Large intestine (tissue), 3 donors: ENCODE measurements around the gene PSMG3. TPM values are rescaled to one million over a fixed set of nuclear protein-coding genes. Genes with fewer than 3 reads are reported as not detected.

Source experiments
- DNase-seq, 2 donors: peaks; one replicate each; pipeline versions ENCODE4 v3.0.0 to v3.0.0-alpha.2; 2013
- H3K27ac ChIP-seq: one replicate; pipeline ENCODE4 v1.5.1; 2013; ENCODE audit warnings: low read length
- H3K27me3 ChIP-seq: 2 replicates; pipeline ENCODE4 v1.6.1; 2013; ENCODE audit warnings: low read length; ENCODE audit not compliant: control insufficient read depth, insufficient read depth
- H3K36me3 ChIP-seq: 2 replicates; pipeline ENCODE4 v1.6.1; 2013; ENCODE audit warnings: low read length; ENCODE audit not compliant: control insufficient read depth, insufficient read depth
- H3K4me1 ChIP-seq: one replicate; pipeline ENCODE4 v1.6.1; 2013; ENCODE audit warnings: low read length; ENCODE audit not compliant: control insufficient read depth, insufficient read depth
- H3K4me3 ChIP-seq: one replicate; pipeline ENCODE4 v1.5.1; 2013; ENCODE audit warnings: low read length
- H3K9me3 ChIP-seq: one replicate; pipeline ENCODE4 v1.6.1; 2013; ENCODE audit warnings: mild to moderate bottlenecking, low read depth, low read length, moderate library complexity; ENCODE audit not compliant: control insufficient read depth
- WGBS: methylation state at CpG from one replicate; pipeline ENCODE4 v1.1.5; 2013; ENCODE audit warnings: low lambda C conversion rate; ENCODE audit not compliant: insufficient coverage; 5-methylcytosine and 5-hydroxymethylcytosine counted together
- polyA plus RNA-seq: library from polyadenylated mRNA; unstranded; fragments of 120-200 nt; gene quantifications from one replicate; pipeline ENCODE4 v1.2.1, GENCODE V29; 2013

PSMG3 gene
- polyA plus RNA-seq, 1 donor, result 31.7 TPM

DNA sequence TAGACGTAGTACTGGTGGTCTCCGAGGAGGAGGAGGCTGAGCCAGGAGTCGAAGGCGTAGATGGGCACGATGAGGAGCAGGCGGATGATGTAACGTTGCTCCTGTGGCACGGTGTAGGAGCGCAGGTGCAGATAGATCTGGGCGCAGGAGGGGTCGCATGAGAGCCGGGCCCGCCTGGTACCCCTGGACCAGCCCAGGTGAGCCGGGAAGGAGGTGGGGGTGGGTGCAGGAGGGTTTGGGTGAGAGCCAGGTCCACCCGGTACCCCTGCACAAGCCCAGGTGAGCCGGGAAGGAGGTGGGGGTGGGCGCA, 19.0 kb downstream of the PSMG3 start:
- H3K4me3 ChIP-seq, result no peak overlapping the region
- no CpG with 5 or more reads among the region's 17 CpGs for WGBS
- no peaks in the 10 kb centered on the region for H3K27me3 ChIP-seq
- no peak for DNase-seq
- no peak overlapping the region for H3K27ac ChIP-seq
- peaks cover 14% of the 10 kb centered on the region for H3K4me1 ChIP-seq
- peaks cover 58% of the 10 kb centered on the region for H3K36me3 ChIP-seq
- no peaks in the 10 kb centered on the region for H3K9me3 ChIP-seq

DNA sequence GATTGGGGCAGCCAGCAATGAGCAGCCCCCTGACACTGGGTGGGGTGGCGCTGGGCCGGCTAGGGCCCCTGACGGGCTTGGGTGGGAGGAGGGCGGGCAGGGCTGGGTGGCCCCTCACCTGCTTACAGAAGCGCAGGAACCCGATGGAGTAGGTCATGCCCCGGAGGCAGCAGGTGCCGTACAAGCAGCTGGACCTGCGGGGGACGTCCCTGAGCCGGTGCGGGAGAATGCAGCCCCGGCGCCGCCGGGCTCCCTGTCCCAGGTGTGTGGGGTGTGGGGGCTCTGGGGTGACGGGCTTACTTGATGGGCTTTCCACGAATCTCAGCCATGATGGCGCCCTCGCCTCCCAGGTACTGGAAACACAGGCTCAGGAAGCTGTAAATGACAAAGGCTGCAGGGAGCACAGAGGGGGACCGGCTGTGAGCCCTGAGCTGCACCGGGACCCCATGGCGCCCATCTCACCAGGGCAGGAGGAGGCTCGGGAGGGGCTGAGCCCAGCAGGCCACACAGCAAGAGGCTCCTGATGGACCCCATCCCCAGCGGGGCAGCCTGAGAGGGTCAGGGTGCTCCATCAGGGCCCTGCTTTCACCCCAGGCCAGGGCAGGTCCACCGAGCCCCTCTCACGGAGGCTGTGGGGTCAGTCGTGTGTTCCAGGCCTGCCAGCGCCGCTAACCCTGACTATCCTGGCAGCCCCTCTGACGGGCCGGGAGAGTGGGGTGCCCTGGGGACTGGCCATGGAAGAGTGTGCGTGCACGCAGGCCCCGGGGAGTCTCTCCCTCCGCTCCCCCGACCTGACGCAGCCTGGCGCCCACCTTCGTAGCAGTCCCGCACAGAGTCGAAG, 19.6 kb downstream of the PSMG3 start:
- WGBS, result no CpG with 5 or more reads among the region's 42 CpGs
- Histone ChIP-seq H3K4me3 (no peak overlapping the region), H3K27ac (no peak overlapping the region), H3K4me1 (peaks cover 14% of the 10 kb centered on the region), H3K36me3 (peaks cover 60% of the 10 kb centered on the region), H3K9me3 (no peaks in the 10 kb centered on the region), H3K27me3 (no peaks in the 10 kb centered on the region)
- no peak for DNase-seq

DNA sequence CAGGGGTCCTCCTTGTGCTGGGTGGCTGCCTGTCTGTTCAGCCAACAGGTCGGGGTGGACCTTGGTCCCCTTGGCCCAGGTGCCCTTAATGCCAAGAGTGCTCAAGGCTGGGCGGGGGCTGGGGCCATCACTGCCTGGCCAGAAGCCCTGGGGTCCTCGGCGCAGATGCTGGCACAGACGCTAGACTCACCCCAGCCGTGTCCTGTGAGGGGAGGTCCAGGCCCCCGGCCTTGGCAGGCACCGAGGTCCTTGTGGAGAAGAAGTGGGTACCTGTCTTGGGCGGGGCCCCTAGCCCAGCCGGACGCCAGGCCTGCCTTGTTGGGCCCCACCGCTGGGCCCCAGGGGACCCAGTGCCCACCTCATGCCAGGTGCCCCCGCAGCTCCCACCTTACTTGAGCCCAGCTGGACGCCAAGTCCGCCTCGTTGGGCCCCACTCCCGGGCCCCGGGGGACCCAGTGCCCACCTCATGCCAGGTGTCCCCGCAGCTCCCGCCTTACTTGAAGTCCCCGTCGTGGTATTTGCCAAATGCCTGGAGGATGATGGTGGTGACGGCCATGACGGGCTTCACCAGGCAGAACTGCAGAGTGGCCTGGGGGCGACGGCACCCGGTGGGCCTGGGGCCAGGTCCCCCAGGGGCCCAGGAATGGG, 20.4 kb downstream of the PSMG3 start:
- Histone ChIP-seq H3K9me3 (no peaks in the 10 kb centered on the region), H3K4me3 (no peak overlapping the region), H3K36me3 (peaks cover 60% of the 10 kb centered on the region), H3K27ac (no peak overlapping the region), H3K27me3 (no peaks in the 10 kb centered on the region), H3K4me1 (peaks cover 6% of the 10 kb centered on the region)
- no peak for DNase-seq
- no CpG with 5 or more reads among the region's 27 CpGs for WGBS

DNA sequence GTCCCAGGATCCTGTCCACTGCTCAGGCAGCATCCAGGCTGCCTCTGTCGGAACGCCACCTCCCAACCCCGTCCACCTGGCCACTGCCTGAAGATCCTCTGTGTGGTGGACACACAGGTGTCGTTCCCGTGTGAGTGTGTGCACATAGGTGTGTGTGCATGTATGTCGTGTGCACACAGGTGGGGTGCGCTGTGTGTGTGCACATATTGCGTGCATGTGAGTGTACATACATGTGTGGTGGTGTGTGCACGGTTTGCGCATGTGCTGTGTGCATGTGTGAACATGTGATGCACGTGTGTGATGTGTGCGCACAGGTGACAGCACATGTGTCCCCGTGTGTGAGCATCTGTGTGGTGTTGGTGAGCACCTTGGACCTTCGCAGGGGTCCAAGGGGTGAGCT, 20.9 kb downstream of the PSMG3 start:
- H3K27ac ChIP-seq, result no peak overlapping the region
- H3K9me3 ChIP-seq, result no peaks in the 10 kb centered on the region
- no peak overlapping the region for H3K4me3 ChIP-seq
- 100% methylated on average over 2 of the region's 14 CpGs for WGBS
- H3K27me3 ChIP-seq, result no peaks in the 10 kb centered on the region
- no peak for DNase-seq
- H3K4me1 ChIP-seq, result peaks cover 4% of the 10 kb centered on the region
- peaks cover 60% of the 10 kb centered on the region for H3K36me3 ChIP-seq

DNA sequence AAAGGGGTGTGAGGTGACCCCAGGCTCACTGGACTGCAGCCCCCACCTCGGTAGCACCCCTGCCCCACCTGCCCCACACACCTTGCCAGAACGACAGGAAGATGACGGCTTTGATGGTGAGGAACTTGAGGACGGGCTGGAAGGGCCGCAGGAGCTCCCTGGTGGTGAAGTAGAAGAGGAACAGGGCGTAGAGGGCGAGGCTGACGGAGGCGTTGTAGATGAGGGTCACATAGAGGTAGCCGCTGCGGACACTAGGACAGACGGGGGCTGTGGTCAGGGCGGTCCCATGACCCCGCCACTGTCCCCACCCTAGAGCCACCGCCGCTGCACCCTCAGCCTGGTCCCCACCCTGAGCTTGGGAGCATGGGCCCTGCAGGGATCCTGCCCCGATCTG, 21.4 kb downstream of the PSMG3 start:
- no peaks in the 10 kb centered on the region for H3K27me3 ChIP-seq
- no peaks in the 10 kb centered on the region for H3K9me3 ChIP-seq
- DNase-seq, result no peak
- no peak overlapping the region for H3K27ac ChIP-seq
- peaks cover 59% of the 10 kb centered on the region for H3K36me3 ChIP-seq
- no CpG with 5 or more reads among the region's 17 CpGs for WGBS
- H3K4me3 ChIP-seq, result no peak overlapping the region
- H3K4me1 ChIP-seq, result peaks cover 4% of the 10 kb centered on the region

DNA sequence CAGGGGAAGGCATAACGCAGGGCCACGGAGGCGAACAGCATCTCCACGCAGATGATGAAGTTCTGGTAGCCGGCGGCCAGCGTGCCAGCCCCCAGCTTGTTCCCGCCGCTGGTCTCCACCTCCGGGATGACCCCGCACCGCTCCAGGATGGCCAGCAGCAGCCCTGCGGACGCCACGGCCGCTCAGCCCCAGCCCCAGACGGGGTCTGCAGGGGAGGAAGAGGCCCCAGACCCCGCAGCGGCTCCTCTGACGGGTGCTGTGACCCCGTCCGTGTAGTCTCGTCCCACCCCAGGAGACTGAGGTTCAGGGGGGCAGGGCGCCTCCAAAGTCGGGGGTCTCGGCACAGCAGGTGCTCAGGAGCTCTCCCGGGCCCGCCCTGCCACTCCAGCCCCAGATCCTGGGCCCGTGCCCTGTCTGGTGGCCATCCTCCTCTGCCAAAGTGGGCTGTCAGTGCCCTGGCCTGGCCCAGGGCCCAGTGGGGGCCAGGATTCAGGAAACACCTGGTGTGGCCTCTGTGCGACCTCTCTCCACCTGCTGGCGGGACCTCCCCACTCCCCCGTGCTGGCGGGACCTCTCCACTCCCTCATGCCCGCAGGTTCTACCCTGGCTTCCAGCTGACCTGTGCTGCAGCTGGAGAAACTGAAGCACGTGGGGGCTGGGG, 21.9 kb downstream of the PSMG3 start:
- WGBS, result no CpG with 5 or more reads among the region's 35 CpGs
- no peak overlapping the region for H3K4me3 ChIP-seq
- peaks cover 57% of the 10 kb centered on the region for H3K36me3 ChIP-seq
- H3K4me1 ChIP-seq, result peaks cover 4% of the 10 kb centered on the region
- no peaks in the 10 kb centered on the region for H3K27me3 ChIP-seq
- H3K9me3 ChIP-seq, result no peaks in the 10 kb centered on the region
- no peak overlapping the region for H3K27ac ChIP-seq
- no peak for DNase-seq

DNA sequence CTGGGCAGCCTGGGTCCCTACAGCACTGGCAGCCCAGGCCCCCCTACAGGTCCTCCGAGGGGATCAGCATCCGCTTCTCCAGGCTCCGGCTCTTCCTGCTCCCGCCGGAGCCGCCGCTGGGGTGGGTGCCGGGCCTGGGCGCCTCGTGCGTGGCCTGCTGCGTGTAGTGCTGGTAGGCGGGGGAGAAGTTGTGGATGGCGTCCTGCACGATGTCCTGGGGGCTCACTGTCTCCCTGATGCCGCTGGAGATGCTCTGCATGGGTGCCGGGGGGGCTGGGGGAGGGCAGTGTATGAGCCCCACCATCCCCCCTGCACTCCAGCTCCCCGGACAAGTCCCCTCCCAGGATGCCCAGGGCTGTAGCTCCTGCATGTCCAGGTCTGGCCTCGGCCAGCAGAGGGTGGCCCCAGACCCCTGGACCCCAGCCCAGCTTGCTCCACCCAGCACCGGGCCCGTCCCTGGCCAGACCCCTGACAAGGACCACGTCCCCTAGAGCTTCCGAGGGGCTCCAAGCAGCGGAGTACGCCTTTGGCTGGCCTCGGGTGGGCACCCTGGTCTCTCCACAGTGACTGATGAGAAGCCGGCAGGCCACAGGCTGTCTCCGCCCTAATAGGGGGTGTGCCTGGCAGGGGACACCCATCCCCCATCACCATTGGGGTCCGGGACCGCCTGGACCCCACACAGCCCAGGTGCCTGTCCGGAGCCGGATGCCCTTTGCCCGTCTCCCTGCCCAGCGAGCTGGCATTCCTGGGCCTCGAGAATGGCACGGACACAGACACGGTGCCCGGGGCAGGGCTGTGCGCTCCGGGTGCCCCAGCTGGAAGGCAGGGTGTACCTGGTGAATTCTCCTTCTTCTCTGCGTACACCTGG, 22.7 kb downstream of the PSMG3 start:
- Histone ChIP-seq H3K9me3 (peaks cover 3% of the 10 kb centered on the region), H3K27ac (no peak overlapping the region), H3K36me3 (peaks cover 58% of the 10 kb centered on the region), H3K4me3 (no peak overlapping the region), H3K4me1 (peaks cover 4% of the 10 kb centered on the region), H3K27me3 (no peaks in the 10 kb centered on the region)
- DNase-seq, result no peak
- no CpG with 5 or more reads among the region's 41 CpGs for WGBS

DNA sequence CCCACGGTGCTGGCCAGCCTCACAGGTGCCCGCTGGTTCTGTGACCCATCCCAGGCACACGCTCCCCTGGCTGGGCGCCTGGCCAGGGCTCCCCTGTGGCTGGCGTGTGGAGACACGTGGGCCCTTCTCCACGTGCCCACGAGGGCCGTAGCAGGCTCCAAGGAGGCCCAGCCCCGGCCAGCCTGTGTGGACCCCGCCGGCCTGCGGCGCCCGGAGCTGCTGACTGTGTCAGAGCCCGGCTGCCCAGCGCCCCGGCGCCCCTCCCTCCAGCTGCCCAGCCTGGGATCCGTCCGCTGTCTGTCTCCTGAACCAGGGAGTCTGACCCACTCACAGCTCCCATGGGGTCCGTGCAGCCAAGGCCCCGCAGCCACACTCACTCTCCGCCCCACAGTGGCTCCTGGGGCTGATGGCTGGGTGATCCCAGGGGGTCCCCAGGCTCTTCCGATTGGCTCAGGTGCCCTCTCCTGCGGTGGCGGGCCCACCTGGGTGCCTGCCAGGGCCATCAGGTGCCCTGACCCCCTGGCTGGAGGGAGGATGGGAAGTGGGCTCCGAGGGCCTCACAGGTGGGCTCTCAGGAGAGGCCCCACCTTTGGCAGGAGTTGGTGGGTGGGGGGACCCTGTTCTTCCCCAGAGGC, 23.4 kb downstream of the PSMG3 start:
- H3K27ac ChIP-seq, result no peak overlapping the region

DNA sequence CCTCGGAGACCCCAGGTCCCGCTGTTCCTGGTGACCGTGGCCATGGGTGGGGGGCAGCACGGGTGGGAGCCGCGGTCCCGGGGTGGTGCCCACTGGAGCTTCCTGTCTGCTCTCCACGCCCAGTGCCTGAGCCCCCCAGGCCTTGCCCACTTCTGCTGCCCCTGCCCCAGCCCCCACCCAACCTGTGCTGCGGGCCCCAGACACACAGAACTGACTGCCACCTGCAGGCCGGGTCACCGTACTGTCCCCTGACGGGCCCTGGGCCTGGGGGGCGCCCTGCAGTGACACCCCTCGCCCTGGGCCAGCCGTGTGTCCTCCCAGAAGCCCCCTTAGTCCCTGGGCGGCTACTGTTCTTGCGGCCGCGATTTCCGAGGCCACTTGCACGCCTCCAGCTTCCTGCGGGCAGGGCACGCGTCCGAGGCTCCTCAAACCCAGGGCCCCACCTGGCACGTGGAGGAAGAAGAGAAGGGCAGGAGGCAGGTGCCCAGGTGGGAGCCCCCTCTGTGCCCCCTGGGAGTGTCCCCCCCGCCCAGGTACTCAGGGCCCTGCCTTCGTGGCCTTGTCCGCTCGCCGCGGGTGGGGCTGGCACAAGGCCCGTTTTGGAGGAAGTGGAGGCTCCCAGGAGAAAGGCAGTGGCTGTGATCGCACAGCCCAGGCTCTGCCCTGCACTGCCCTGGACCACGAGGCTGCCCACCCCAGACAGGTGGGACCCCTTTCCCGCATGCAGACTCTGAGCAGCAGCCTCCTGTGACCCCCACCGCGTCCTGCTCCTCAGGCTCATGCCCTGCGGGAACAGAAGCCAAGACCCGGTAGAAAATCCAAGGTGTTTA, 24.2 kb downstream of the PSMG3 start:
- no peak for DNase-seq
- Histone ChIP-seq H3K27ac (no peak overlapping the region), H3K36me3 (peaks cover 69% of the 10 kb centered on the region), H3K4me1 (peaks cover 4% of the 10 kb centered on the region), H3K27me3 (no peaks in the 10 kb centered on the region), H3K4me3 (no peak overlapping the region), H3K9me3 (peaks cover 3% of the 10 kb centered on the region)
- no CpG with 5 or more reads among the region's 40 CpGs for WGBS

More for the DNA sequence above, 23.4 kb downstream of the PSMG3 start:
- peaks cover 3% of the 10 kb centered on the region for H3K9me3 ChIP-seq
- H3K4me3 ChIP-seq, result no peak overlapping the region
- H3K27me3 ChIP-seq, result no peaks in the 10 kb centered on the region
- peaks cover 65% of the 10 kb centered on the region for H3K36me3 ChIP-seq
- no peak for DNase-seq
- no CpG with 5 or more reads among the region's 28 CpGs for WGBS
- peaks cover 4% of the 10 kb centered on the region for H3K4me1 ChIP-seq
